GM12872 (cell line): ENCODE data around the gene OGT.

Experiments used
- TF ChIP-seq, protein P1 (sequence below): IDR thresholded peaks from 3 replicates; pipeline ENCODE4 v1.5.1; 2011; ENCODE audit warnings: low read depth, mild to moderate bottlenecking, low read length, moderate library complexity; ENCODE audit not compliant: insufficient read depth

Gene OGT

GRCh38 chrX:71558920-71559319, 26.0 kb downstream of the OGT start:
- TF ChIP-seq, protein P1, sequence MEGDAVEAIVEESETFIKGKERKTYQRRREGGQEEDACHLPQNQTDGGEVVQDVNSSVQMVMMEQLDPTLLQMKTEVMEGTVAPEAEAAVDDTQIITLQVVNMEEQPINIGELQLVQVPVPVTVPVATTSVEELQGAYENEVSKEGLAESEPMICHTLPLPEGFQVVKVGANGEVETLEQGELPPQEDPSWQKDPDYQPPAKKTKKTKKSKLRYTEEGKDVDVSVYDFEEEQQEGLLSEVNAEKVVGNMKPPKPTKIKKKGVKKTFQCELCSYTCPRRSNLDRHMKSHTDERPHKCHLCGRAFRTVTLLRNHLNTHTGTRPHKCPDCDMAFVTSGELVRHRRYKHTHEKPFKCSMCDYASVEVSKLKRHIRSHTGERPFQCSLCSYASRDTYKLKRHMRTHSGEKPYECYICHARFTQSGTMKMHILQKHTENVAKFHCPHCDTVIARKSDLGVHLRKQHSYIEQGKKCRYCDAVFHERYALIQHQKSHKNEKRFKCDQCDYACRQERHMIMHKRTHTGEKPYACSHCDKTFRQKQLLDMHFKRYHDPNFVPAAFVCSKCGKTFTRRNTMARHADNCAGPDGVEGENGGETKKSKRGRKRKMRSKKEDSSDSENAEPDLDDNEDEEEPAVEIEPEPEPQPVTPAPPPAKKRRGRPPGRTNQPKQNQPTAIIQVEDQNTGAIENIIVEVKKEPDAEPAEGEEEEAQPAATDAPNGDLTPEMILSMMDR, result no peak

- TF ChIP-seq, protein P1, result peak; percentile 15; the same call in 1 of the 3 replicates
These were observed 31.0 kb downstream of the OGT start for GRCh38 chrX:71563921-71564320.

GRCh38 chrX:71565474-71566041, 32.7 kb downstream of the OGT start:
- TF ChIP-seq, protein P1, result no peak

GRCh38 chrX:71573590-71573989, 40.7 kb downstream of the OGT start:
- TF ChIP-seq, protein P1, result no peak

DNA sequence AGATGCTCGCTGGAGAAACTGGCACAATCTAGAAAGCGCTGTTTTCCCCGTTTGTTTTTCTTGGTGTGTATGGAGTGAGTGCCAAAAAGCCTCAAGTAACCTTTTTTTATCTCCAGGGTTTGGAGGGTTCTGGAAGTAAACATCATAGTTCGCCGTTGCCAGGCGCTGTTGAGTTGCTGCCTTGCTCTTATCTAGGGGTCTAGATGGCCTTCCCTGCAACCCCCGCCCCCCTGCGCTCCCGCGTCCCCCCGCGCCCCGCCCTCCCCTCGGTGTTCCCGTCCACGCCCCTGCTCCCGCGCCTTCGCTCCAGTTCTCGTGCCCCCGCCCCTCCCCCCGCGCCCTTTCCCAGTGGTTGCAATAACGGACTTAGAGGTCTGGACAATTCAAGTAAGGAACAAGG, 44.8 kb downstream of the OGT start:
- TF ChIP-seq, protein P1, result no peak

DNA sequence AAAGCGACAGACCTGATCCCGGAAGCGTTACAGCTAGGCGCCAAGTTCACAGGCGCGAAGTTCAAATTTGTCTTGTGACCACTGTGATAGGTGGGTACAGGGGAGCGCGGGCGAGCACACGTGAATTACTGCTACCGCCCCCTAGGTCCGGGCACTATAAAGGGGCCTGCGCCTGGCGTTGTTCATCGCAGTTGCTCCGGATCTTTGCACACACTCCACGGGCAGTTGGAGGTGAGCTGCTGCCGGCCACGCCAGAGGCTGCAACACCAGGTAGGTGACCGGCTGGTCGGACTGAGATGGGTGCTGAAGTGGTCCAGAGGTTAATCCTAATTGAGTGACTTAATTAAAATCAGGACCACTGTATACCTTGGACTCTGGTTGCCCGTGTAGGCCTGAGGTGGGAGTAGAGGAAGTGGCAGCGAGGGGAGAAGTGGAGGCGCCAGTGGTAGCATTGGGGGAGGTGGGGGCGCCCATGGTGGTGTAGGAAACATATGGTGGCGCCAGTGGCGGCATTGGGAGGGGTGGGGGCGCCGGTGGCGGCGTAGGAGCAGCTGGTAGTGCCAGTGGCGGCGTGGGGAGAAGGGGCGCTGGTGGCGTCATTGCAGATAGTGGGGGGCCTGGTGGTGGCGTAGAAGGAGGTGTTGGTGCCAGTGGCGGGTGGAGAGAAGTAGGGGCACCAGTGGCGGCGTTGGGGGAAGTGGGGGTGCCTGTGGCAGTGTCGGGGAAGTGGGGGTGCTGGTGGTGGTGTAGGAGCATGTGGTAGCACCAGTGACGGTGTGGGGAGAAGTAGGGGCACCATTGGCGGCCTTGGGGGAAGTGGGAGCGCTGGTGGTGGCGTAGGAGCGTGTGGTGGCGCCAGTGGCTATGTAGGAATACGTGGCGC, 45.6 kb downstream of the OGT start, which contains the start of gene GCNA:
Gene GCNA, plus strand, starts transcription at position 185 of the 883 bp plus-strand sequence. CDS start 2,385 bp downstream, outside the sequence.
- TF ChIP-seq, protein P1, result no peak

DNA sequence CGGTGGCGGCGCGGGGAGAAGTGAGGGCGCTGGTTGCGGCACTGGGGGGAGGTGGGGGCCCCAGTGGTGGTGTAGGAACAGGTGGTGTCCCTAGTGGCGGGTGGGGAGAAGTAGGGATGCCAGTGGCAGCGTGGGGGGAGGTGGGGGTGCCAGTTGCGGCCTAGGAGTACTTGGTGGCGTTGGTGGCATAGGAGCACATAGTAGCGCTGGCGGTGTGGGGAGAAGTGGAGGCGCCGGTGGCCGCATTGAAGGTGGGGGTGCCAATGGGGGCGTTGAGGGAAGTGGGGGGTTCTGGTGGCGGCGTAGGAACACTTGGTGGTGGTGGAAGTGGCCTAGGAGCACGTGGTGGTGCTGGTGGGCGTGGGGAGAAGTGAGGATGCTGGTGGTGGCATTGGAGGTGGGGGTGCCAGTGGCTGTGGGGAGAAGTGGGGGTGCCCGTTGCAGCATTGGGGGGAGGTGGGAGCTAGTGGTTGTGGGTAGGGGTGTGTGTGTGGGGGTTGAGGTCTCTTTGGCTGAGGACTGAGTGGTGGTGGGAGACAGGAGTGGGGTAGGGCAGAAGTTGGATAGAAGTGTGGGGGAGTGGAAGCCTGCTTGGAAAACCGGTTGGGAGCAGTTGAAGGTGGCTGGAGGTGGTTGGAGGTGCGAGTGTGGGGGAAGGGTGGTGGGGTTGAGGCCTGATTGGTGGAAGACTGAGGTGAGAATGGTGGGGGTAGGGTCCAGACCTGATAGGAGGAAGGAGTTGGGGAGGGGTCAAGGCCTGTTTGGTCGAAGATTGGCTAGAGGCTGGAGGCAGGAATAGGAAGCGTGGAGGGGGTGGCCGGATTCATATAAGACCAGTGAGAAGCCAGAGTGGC, 46.5 kb downstream of the OGT start:
- TF ChIP-seq, protein P1, result no peak
